ENCODE results near the gene DIAPH1.

DIAPH1 gene

GRCh38 chr5:141609044-141609443 lies 9.8 kb downstream of the DIAPH1 start:
- no peak overlapping the region for H3K27ac ChIP-seq
- TF ChIP-seq ZFX (IDR thresholded peaks at IDR 0.05) (no peak), CTCF (conservative IDR thresholded peaks at IDR 0.05) (no peak)

- TF ChIP-seq CTCF (conservative IDR thresholded peaks at IDR 0.05) (no peak), ZFX (IDR thresholded peaks at IDR 0.05) (no peak)
- no peak overlapping the region for H3K27ac ChIP-seq
These were observed 10.2 kb downstream of the DIAPH1 start for GRCh38 chr5:141608557-141608956.

- TF ChIP-seq ZFX (IDR thresholded peaks at IDR 0.05) (no peak), CTCF (conservative IDR thresholded peaks at IDR 0.05) (no peak)
- no peak overlapping the region for H3K27ac ChIP-seq
These were observed 10.8 kb downstream of the DIAPH1 start for GRCh38 chr5:141608046-141608445.

GRCh38 chr5:141605523-141606277 lies 13.1 kb downstream of the DIAPH1 start:
- no peak overlapping the region for H3K27ac ChIP-seq
- TF ChIP-seq CTCF (conservative IDR thresholded peaks at IDR 0.05) = no peak
- no peak for TF ChIP-seq ZFX (IDR thresholded peaks at IDR 0.05)

- TF ChIP-seq CTCF (conservative IDR thresholded peaks at IDR 0.05) (no peak), ZFX (IDR thresholded peaks at IDR 0.05) (no peak)
- no peak overlapping the region for H3K27ac ChIP-seq
These were observed 14.7 kb downstream of the DIAPH1 start for GRCh38 chr5:141603923-141604717.

GRCh38 chr5:141602606-141603005 lies 16.2 kb downstream of the DIAPH1 start:
- TF ChIP-seq CTCF (conservative IDR thresholded peaks at IDR 0.05) (no peak), ZFX (IDR thresholded peaks at IDR 0.05) (no peak)
- H3K27ac ChIP-seq = no peak overlapping the region

Data from C4-2B (cell line).